GM20000 (cell line): ENCODE data around the gene DIP2C.

ENCODE experiments used
- DNase-seq: peaks from one replicate; pipeline ENCODE4 v3.0.0; 2012; ENCODE audit warnings: low spot score
- TF ChIP-seq, protein P1 (sequence below): IDR thresholded peaks from 2 replicates; pipeline ENCODE4 v1.5.1; 2012; ENCODE audit warnings: mild to moderate bottlenecking, control low read depth; ENCODE audit errors: extremely low read depth, missing control alignments

The DIP2C gene

DNA sequence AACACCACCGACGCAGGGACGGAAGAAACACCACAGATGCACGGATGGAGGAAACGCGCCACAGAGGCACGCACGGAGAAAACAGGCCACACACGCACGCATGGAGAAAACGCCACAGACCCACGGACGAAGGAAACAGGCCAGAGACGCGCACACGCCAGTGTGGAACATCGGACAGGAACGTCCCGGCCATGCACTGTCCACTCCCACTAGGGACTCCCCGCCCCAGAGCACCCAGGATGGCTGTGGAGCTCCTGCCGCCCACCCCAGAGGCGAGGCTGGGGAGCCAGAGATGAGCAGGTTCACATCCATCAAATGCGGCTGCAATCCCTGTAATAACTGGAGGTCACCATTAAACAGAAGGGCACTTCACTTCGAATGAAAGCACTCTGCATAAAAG, 17.3 kb downstream of the DIP2C start:
- TF ChIP-seq, protein P1, sequence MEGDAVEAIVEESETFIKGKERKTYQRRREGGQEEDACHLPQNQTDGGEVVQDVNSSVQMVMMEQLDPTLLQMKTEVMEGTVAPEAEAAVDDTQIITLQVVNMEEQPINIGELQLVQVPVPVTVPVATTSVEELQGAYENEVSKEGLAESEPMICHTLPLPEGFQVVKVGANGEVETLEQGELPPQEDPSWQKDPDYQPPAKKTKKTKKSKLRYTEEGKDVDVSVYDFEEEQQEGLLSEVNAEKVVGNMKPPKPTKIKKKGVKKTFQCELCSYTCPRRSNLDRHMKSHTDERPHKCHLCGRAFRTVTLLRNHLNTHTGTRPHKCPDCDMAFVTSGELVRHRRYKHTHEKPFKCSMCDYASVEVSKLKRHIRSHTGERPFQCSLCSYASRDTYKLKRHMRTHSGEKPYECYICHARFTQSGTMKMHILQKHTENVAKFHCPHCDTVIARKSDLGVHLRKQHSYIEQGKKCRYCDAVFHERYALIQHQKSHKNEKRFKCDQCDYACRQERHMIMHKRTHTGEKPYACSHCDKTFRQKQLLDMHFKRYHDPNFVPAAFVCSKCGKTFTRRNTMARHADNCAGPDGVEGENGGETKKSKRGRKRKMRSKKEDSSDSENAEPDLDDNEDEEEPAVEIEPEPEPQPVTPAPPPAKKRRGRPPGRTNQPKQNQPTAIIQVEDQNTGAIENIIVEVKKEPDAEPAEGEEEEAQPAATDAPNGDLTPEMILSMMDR: no peak

DNA sequence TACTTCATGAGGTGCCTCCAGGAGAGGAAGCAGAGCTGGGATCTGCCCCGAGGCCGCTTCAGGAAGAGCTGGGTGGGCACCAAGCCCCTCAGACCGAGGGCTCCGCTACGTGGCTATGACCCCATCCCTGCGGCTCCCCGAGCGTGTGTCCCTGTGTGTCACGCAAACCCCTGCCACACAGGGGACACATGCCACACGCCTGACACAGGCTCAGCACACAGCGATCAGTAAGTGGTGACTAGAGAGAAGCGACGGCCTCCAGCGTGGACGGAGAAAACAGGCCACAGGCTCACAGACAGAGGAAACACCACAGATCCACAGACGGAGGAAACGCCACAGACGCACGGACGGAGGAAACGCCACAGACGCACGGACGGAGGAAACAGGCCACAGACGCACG, 18.5 kb downstream of the DIP2C start:
- no peak for DNase-seq
- TF ChIP-seq, protein P1: no peak

More for the DNA sequence above, 17.3 kb downstream of the DIP2C start:
- no peak for DNase-seq

DNA sequence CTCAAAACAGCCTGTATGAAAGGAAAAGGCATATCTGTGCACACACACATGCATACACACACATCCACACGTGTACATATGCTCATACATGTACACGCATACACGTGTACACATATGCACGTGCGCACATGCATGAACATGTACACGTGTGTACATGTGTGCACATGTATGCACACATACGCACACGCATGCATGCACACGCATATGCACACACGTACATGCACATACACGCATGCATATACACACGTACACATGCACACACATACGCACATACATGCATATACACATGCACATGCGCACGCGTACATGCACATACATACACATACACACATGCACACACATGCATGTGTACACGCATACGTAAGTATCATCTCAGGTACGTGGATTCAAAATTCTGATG, 19.4 kb downstream of the DIP2C start:
- TF ChIP-seq, protein P1: no peak

DNA sequence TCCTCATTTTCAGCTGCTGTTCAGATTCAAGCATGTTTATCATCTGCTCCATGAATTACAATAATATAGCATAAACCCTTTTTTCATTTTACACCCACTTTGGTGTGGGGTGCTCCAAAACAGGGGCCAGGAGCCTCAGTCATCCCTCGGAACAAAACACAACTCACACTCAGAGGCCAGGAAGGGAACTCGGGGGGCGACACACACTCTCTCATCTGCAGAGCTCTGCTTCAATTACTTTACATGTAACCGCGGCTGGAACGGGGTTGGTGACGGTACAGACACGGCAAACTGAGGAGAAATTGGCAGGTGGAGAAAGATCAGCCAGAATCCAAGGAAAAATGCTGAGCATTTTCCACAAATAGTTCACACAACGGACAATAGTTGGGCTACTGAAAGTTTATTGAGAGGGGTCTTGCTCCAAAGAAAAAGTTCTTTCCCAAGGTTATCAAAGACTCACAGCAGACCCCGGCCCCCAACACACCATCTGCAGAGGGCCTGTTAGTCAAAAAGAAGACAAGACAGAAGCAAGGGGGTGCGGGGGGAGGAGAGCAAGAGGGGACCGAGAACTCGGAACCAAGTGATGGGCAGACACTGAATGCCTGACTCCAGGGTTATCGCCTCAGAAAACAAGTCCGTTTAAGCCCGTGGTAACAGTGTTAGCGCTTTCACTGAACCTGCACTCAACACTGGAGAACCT, 20.5 kb downstream of the DIP2C start:
- TF ChIP-seq, protein P1: no peak
- DNase-seq: no peak

More for the DNA sequence above, 19.4 kb downstream of the DIP2C start:
- no peak for DNase-seq

DNA sequence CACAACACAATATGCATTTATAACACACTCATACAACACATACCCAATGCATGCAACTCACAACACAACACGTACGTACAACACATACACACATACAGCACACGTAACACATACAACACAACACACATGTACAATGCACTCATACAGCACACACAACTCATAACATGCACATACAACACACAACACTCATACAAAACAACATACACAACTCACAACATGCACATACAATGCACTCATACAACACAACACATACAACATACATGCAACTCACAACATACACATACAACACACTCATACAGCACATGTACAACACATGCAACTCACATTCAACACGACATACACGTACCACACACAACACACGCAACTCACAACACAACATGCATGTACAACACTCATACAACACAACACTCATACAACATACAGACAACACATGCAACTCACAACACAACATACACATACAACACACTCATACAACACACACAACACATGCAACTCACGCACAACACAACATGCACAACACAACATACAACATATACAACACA, 21.8 kb downstream of the DIP2C start:
- TF ChIP-seq, protein P1: no peak
- no peak for DNase-seq

DNA sequence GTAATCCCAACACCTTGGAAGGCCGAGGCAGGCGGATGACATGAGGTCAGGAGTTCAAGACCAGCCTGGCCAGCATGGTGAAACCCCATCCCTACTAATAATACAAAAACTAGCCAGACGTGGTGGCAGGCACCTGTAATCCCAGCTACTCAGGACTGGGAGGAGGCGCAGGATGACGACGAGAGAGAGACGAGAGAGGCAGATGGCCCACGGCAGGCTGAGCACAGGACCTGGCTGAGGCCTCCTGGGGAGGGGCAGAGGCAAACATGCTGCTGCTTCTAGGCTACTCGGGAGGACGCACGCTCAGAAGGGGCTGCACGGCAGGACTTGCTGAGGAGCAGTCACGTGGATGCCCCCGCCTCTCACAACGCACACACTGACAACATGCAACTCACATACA, 22.4 kb downstream of the DIP2C start:
- DNase-seq: no peak
- TF ChIP-seq, protein P1: no peak

DNA sequence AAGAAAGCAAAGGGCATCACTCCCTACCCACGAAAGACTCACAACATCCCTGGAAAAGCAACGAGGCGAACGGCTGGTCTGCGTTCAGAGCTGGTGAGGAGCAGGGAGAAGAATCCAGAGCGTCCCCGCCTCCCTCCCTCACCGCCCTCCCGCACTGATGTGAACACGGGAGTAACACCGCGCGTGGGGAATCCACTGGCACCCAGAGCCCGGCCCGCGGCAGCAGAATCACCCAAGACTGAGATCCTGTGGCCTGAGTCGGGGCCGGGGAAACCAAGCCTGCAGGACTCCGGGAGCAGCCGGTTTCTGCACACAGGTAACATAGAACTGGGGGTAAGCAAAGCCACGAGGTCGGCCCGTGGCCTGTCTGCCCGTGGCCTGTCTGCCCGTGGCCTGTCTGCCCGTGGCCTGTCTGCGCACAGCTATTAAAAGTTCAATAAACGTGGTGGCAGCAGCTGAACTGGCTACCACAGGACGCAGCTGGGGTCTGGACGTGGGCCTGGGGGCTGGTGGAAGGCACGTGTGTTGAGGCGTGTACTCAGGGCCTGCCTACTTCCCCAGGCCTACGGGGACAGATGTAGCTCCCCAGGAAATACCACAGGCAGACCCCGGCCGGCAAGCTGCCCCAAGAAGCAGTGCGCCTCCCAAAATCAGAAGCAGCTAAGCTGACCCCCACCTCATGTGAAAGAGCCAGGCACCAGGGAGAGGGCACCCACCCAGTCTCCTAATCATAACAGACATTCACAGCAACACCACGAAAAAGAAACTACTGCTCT, 23.0 kb downstream of the DIP2C start:
- TF ChIP-seq, protein P1: no peak
- no peak for DNase-seq
